NCI-H2107 treated with DMSO at 0.1 percent for 48 hours (cell line): ENCODE results near the gene KCTD18.

Experiments
- DNase-seq: peaks from one replicate; lab custom pipeline; 2025; ENCODE audit not compliant: unreplicated experiment; lab: John Stamatoyannopoulos, UW

KCTD18 gene

DNA sequence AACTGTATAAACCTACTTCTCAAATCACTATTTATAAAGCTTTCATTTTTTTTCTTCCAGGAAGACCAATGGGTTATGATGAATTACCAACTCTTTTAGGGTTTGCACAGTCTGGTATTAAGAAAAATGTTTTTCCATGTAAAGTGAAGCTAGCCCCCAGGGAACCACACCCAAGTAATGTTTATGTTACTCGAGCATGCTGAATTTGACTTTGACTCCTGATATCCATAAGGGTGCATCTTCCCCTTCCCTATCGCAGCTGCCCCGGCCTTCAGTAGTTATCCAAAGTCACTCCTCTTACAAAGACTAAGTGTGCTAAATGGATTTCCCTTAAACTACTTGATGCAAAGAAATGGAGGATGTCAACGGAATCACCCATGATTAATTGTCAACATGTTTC is 21.7 kb downstream of the KCTD18 start:
- DNase-seq, result no peak

DNA sequence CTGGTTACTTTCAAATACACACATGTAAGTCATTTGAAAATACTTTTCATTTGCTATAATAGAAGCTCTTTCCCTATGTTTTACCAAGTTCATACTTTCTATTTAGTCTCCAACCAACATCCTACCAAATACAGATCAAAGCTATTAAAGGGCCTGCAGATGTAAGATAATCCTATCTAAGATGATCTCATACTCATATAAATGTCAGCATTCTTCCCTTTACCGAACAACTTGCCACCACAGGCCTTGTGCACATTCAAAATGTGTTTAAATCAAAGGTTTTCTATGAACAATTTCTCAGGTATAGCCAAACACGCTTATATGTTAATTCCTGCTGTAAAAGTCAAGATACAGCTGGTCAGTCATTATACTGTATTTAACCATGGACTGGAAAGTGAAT is 23.3 kb downstream of the KCTD18 start:
- no peak for DNase-seq

DNA sequence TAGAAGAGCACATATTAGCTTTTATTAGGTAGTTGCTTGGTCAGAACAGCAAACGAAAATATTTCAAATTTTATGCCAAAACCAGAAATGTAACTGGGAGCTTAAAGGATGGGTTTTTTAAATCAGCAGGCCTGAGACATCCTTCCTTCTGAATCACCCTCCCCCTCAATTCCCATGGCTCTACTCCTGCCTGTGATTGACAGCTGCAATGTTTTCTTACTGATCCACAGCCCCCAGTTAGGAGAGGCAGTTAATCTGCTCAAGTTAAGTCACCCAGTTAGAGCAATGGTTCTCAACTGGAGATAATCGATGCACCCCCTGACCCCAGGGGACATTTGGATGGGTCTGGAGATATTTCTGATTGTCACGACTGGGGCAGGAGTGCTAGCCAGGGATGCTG is 24.9 kb downstream of the KCTD18 start:
- DNase-seq, result no peak

DNA sequence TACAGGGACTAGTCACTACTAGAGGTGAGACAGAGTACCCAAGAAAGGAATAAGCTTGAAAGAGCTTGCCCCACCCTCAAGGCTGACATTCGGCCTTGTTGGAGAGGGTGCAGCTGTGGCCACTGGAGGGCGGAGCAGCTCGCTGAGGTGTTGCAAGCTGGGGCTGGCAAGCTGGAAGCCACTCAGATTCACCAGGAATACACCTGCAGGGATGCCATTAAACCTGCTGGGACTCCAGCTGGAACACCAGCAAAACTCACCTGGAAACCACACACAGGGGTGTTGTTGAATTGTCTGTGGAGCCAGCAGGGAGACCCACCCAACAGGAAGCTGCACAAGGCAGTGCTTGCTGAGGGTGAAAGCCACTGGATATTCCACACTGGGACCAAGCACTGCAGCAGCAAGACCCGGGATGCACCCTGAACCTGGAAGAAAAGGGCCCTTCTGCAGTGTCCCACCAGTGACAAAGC is 26.1 kb downstream of the KCTD18 start:
- DNase-seq, result peak; percentile 68

DNA sequence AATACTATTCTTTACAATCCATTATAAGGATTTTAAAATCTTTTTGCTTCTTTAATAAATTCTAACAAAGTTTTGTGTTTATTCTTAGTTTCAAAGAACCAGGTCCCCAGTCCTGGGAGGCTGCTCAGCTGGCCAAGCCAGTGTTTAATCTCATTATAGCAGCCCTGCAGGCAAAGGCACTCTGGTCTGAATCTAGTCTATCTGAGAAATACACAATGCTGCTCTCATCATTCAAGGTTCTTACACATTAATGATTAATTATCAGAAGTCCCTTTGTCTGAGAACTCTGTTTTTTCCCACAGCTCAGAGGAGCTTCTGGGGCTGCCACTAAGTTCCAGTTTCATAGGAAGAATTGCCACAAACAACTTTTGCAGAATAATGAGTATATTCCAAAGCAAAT is 27.7 kb downstream of the KCTD18 start:
- no peak for DNase-seq

DNA sequence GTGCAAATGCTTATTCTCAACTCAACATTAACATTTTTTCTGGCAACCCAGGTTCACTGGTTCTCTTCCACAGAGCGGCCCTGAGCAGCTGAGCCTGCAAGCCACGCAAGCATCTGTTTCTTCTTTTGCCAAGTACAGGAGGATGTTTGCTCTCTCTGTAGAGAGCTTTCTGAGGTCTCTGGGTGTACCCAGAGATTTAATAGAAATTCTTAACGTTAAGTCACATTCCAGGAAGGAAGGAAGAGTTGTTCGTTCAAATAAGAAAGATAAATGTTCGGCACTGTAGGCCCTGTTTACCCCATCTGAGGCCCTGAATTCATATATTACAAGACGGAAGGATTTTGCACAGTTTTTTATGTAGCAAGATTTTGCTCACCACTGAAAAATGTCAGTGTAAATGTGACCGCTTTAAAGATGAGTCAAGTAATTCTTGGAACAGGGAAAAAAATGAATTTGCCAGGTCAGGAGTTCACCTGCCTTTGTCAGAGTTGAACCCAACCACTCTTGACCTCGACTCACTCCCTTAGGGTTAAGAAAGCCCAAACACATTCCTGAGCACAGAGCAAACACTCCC is 30.1 kb downstream of the KCTD18 start:
- no peak for DNase-seq

DNA sequence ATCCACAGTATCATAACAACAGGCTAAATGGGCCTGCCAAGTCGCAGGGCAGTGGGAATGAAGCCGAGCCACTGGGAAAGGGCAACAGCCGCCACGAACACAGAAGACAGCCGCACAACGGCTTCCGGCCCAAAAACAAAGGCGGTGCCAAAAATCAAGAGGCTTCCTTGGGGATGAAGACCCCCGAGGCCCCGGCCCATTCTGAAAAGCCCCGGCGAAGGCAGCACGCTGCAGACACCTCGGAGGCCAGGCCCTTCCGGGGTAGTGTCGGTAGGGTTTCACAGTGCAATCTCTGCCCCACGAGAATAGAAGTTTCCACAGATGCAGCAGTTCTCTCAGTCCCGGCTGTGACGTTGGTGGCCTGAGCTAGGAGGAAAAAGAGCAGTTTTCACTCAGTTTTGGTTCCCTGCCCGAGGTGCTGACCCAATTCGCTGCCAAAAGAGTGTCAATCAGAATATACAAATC is 32.2 kb downstream of the KCTD18 start:
- DNase-seq, result no peak

DNA sequence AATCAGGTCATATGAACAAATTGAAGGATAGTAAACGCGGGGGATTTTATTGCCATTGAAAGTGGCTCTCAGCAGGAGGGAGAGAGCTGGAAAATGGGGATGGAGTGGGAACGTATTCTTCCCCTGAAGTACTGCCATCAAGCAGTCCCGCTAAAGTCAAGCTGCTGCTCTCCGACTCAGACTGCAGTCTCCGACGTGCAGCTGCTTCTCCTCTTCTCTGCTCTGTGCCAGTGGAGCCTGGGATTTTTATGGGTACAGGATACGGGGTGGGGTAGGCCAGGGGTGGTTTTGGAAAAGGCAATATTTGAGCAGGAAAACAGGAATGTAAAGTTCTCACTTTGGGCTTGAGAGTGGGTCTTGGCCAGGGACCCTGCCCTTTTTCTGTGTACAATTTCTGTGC is 33.0 kb downstream of the KCTD18 start:
- DNase-seq, result no peak

DNA sequence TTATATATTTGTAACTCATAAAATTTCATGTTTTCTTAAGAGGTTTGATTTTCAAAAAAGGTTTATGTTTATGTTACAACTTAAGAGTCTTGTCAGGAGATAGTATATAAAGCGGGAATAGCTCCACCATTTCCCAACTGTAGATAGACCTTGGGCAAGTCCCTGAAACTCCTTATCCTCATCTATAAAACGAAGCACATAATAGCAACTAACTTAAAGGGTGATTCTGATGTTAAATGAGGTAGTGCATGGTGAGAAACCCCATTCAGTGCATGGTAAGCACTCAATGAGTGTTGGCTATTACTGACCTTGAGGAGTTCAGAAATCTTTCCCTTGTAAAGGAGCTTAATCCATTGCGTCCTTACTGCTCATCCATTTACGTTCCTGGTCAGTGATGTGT is 34.1 kb downstream of the KCTD18 start:
- no peak for DNase-seq

DNA sequence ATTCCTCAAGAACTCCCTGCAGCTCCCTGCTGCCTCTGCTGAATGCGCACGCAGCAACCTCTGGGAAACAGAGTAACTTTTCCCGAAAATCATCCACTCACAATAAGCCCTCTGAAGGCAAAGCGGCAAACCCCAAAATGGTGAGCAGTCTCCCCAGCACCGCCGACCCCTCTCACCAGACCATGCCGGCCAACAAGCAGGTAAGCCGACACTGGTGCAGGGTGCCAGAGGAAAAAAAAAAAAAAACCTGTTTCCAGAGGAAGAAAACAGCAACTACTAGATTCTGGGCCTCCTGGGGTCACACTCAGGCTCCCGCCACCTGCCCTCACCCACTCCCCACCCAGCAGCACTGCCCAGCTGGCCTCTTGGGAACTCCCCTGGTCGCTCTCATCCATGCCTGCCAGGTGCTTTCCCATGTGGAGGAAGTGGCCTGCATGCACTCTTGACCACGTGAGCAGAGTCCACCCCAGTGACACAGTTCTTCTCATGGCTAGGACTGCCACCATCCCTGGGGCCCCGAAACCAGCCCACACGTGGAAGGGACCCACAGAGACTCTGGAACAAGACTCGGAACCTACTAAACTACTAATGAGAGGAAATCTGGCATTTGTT is 36.9 kb downstream of the KCTD18 start:
- no peak for DNase-seq

DNA sequence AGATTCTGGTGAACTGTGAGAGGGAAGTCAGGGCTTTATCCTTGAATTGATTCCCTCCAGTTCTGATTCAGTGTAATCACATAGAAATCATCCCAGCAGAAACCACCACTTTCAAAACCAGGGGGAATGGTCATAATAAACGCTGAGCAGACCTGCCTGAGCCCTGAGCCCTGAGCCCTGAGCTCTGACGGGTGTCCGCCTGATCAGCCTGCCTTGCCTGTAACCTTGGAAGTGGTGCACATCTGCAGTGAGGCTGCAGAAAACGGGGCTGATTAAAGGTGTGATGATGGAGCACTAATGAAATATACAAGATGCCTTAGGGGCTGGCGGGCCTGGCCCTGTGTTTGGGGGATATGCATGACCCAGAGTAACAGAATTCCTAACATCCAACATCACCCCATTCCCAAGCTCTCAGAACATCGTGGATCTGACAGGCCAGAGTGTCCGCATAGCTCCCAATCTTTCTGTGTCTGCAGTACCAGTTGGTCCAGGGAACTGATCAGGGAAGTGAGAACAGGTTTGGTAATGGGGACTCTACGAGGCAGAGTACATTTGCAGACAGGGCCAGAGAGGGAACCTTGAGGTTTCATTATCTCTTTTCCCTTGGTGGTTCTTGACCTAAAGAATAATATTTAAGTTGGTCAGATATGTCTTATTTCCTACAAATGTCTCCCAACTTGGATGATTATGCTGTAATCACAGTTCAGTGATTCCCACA is 37.8 kb downstream of the KCTD18 start:
- no peak for DNase-seq

DNA sequence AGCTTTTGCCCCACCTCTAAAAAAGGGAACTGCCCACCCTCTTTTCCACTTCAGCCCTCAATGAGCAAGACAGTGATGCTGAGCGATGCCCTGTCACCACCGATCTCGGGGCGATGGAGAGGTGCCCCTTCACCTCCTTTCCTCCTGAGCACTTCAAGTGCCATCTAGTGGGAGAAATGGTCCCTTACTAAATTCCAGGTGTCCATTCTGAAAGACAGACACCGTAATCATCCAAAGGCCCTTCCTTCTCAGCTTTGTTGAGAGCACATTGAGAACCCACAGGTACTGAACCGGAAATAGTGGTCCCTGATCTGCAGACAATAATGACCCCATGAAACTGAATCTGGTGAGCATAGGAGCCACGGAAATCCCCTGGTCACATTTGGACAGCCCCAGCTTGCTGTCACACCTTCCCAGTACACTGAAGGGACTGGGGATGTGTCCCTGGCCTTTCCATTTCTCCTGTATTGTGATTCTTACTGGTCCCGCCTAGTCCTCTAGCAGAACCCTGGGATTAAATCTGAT is 38.5 kb downstream of the KCTD18 start:
- peak; percentile 31 for DNase-seq

DNA sequence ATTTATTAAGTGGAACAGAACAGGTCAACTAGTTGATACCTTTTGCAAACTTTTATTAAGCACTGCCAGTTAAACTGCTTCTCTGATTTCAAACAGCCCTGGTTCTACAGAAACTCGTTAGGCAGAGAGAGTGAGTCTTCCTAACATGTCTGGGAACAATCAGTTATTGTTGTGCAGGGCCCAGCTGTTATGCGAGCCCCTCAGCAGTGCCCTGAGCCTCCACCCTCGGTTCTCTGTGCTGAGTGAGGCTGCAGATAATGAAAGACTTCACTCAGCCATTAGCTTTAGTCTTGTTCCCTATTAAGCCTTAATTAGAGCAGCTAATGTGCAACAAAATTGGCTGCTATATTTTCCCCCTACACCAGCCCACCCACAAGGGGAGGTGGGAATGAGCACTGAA is 39.6 kb downstream of the KCTD18 start:
- no peak for DNase-seq

DNA sequence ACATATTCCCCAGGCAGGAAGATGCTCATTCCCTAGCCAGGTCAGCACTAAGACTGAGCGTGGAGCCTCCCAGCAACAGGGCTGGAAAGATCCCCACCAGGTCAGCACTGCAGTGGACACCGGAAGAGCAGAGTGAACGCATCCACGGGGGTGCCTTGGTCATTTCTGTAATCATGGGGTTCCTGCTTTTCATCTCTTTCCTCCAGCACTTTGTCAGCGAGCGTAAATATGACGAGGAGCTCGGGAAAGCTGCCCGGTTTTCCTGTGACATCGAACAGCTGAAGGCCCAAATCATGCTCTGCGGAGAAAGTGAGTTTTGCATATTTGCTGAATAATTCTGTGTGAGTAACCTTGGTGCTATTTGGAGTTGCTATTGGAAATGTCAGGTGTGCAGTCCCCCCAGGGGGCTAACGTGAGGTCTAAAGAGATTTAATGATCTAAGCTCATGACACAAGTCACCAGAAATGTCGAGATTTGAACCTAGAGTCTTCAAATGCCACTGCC is 40.1 kb downstream of the KCTD18 start:
- DNase-seq, result no peak

DNA sequence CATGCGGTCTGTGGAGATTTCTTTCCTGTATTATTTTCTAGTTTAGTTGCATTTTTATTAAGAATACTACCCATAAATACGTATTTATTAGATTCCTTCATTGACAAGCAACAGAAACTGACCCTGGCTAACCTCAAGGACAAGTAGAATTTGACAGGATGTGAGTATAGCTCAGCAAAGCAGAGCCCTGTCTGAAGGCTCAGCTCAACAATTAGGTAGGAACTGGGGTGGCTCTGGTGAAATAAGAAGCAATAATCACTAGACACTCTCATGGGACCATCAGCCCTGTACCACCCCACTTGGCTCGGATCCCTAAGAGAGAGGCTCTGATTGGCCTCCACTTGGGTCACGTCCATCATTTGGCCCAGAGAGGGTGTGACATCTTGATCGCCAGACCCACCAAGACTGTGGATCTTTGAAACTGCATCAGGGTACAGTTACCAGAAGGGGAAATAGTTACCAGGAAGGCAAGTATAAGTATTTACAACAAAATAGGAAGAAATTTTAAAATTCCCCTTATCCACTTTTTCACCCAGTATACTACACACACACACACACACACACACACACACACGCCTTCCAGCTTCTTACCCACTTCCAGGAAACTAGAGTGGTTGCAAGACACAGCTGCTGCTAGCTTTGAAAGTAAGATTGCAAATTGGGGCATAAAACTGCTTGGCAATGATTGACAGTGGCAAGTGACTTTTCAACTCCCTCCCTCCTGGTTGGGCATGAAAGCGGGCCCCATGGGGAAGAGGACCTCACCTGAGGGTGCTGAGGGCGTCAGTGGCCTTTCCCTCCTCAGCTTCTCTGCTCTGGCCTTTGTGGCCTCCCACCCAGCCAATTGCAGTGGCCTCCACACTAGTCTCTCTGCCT is 41.8 kb downstream of the KCTD18 start:
- DNase-seq, result no peak

DNA sequence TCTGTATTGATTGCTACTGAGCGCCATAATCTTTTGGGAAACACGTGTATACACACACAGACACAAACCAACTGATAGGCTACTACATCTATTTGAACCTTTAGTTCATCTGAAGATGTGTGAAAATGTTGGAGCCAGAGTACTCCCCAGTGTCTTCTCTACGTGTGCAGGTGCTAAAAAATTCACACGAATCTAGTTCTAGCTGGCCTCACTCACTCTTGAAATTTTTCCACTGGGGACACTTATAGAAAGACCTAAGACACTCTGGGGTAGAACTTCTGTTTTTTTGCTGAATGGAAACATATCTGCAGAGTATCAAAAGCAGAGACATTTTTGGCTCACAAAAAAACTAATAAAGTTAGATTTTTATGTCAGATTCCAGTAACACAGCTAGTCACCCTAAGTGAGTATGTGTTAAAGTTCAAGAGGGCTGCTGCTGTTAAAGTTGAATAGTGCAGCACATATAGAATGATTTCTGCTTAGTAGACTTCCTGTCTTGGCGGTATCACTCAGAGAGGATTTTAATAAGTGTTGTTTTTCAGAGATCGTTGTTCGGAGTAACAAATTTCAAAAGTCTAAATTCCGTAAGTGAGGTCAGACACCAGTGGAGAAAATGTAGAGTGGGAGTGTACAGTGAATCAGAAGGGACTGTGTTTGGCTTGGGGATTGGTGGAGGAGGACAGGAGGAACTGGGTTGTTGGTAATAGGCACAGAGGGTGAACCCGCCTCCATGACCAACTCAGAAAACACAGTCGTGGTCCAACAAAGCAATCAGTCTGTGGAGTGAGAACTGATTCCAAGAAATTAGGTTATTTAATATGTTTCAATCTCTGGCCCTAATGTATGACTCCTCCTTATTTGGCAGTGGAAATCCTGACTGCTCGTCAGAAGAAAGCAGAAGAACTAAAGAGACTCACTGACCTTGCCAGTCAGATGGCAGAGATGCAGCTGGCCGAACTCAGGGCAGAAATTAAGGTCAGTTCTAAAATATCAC is 43.1 kb downstream of the KCTD18 start:
- no peak for DNase-seq

DNA sequence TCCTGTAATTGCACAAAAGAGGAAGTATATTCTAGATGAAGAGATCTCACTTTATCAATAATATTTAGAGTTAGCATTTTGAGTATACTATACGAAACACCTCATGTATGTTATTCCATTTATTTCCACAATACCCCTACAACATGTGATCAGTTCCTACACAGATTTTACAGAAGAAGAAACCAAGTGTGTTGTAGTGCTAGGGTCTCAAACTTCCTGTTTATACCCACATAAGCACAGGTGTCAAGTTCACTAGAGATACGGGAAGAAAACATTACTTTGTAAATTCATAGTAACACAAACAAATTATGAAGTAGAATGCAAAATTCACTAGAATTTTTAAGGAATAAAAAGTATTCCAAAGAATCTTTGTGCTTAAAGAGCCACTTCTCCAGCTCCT is 46.4 kb downstream of the KCTD18 start:
- DNase-seq, result no peak

DNA sequence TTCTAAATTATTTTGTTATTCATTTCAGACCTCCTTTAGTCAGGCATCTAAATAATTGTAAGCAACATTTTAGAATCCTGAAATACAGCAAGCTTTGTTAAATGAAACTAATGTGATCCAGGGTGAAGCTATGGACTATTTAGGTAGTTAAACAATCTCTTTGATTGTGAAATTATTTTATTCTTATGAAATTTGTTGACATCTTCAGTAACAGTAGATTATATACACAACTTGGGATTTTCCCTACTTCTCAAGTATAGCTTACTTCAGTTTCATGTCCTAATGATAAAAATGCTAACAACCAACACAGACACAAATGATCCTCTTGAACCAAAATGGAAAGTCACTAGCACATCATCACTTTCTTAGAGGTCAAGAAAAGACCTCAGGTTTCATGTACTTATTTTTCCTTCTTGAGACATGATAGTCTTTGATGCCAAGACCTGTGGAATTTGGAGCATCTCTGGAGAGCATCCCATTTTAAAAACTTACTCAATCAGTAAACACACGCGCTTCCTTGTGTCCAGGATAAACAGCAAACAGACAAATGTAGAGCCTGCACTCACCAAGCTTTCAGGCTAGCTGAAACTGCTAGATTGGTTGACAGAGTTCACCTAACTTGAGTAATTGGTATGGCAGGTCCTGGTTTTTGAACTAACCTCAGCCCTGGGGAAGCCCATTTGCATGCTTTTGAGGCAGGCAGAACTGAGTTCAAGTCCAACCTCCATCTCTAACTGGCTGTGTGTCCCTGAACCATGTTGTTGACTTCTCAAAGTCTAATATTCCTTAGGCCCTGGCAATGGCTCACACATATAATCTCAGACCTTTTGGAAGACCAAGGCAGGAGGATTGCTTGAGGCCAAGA is 47.8 kb downstream of the KCTD18 start:
- DNase-seq, result no peak

DNA sequence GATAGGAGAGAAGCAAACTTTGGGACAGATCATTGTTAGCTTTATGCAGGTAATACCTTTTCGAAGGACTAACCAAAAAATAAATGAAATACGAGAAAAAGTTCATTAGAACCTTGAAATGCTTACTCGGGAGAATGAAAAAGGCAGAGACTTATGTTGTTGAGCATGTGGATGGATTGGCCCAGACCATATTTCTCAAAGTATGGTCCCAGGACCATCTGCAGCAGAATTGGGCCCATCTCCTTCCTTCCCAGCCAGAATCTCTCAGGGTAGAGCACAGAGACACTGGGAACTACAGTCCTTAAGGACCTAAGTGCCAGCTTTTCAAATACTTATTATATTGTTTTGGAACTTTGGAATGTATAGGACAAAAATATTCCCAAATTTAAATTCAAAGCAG is 50.8 kb downstream of the KCTD18 start:
- no peak for DNase-seq
